ENCODE results near the gene ROCK2.

GRCh38 chr2:11388262-11389051 is 44.0 kb upstream of the ROCK2 start:
- TF ChIP-seq CTCF (IDR thresholded peaks at IDR 0.05; ENCODE audit: insufficient read depth, low read depth, low read length) (no peak), EZH2 (IDR thresholded peaks at IDR 0.05; ENCODE audit: insufficient read depth, low read length) (no peak)
